ENCODE results near the gene DOK6. TPM values are rescaled to one million over a fixed set of nuclear protein-coding genes. Genes with fewer than 3 reads are reported as not detected.

Gene DOK6
- total and polyA plus RNA-seq, 2 donors (not counting 1 experiment from before 2014, with no cell fraction given), result not detected

DNA sequence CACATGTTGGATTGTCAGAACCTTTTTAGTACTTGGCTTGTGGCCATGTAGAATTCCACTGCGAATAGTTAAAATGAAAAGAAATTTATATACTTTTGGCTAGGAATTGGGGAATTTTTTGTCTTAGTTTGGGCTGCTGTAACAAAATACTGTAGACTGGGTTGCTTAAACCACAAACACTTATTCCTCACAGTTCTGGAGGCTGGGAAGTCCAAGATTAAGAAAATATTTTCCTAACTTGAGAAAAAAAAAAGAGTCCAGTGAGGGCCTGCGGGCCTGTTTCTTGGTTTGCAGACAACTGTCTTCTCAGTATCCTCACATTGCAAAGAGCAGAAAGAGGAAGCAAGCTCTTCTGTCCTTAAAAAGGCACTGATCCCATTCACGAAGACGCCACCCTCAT lies 465.1 kb downstream of the DOK6 start:
- TF ChIP-seq CTCF (IDR thresholded peaks at IDR 0.05) (no peak), EZH2 (IDR thresholded peaks at IDR 0.05; ENCODE audit: borderline replicate concordance, insufficient read depth, low read depth, low read length, poor library complexity, severe bottlenecking) (no peak)
- Mint-ChIP-seq H3K4me1 (no peaks in the 10 kb centered on the region), H3K27me3 (no peaks in the 10 kb centered on the region), H3K9me3 (ENCODE audit: insufficient read depth) (no peaks in the 10 kb centered on the region), H3K27ac (no peak overlapping the region), H3K4me3 (no peak overlapping the region)
- no peak overlapping the region for H3K27ac ChIP-seq (ENCODE audit: low read length in 2 of 2)
- 50% methylated on average over 2 of the region's 4 CpGs for WGBS (ENCODE audit: insufficient coverage)
- no peak overlapping the region for H2AFZ ChIP-seq (ENCODE audit: insufficient read depth, low read depth, low read length, poor library complexity, severe bottlenecking)
- H3K79me2 ChIP-seq (ENCODE audit: control insufficient read depth, insufficient read depth, low read length), result no peaks in the 10 kb centered on the region
- H3K9me3 ChIP-seq (ENCODE audit: control extremely low read depth in 1 of 3, control insufficient read depth in 2 of 3, insufficient read depth in 1 of 3, low read length in 2 of 3), result no peaks in the 10 kb centered on the region
- H3K27me3 ChIP-seq (replicated peaks in 1 of 4; ENCODE audit: control extremely low read depth in 1 of 4, control insufficient read depth in 3 of 4, insufficient read depth in 4 of 4, low read length in 3 of 4), result no peaks in the 10 kb centered on the region
- no peaks in the 10 kb centered on the region for H3K36me3 ChIP-seq (replicated peaks in 1 of 2; ENCODE audit: control extremely low read depth in 1 of 2, control insufficient read depth in 1 of 2, extremely low read depth in 1 of 2, insufficient read depth in 2 of 2, low read length in 1 of 2)
- H3K4me2 ChIP-seq (replicated peaks; ENCODE audit: low read depth, low read length, poor library complexity, severe bottlenecking), result no peak overlapping the region
- POLR2A ChIA-PET, result no interaction called here
- CTCF ChIA-PET, result no interaction called here
- ATAC-seq (ENCODE audit: low read depth) (no peak), DNase-seq (no peak)
- intact Hi-C loops (cut with micrococcal nuclease), result no loop called here
- H3K4me3 ChIP-seq (ENCODE audit: control extremely low read depth in 1 of 5, extremely low read depth in 1 of 5, insufficient read depth in 1 of 5, low read depth in 2 of 5, low read length in 4 of 5), result no peak overlapping the region
- H4K20me1 ChIP-seq (ENCODE audit: control insufficient read depth, insufficient read depth, low read length, poor library complexity, severe bottlenecking), result no peaks in the 10 kb centered on the region
- H3K4me1 ChIP-seq (ENCODE audit: control insufficient read depth in 2 of 2, insufficient read depth in 2 of 2, low read length in 2 of 2), result no peaks in the 10 kb centered on the region
- H3K9ac ChIP-seq (ENCODE audit: low read length), result no peak overlapping the region

DNA sequence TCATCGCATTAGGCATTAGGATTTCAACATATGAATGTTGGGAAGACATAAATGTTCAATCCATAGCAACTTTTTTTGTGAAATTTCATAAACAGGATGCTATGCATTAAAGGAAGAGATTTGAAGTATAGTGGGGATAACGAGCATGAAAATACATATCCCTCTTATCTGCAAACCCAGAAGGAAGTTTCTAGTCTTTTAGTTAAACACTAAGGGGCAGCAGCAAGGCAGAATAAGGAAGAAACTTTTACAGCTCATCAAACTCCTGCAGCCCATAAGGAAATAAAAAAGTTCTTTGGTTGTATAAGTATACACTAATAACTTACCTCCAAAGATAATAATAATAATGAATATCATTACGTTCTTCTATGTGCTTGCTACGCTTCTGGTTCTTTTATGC lies 465.5 kb downstream of the DOK6 start:
- Histone ChIP-seq H3K4me2 (replicated peaks; ENCODE audit: low read depth, low read length, poor library complexity, severe bottlenecking) (no peak overlapping the region), H3K9ac (ENCODE audit: low read length) (no peak overlapping the region), H3K27ac (ENCODE audit: low read length in 2 of 2) (no peak overlapping the region), H3K9me3 (ENCODE audit: control extremely low read depth in 1 of 3, control insufficient read depth in 2 of 3, insufficient read depth in 1 of 3, low read length in 2 of 3) (no peaks in the 10 kb centered on the region), H3K79me2 (ENCODE audit: control insufficient read depth, insufficient read depth, low read length) (no peaks in the 10 kb centered on the region), H3K4me1 (ENCODE audit: control insufficient read depth in 2 of 2, insufficient read depth in 2 of 2, low read length in 2 of 2) (no peaks in the 10 kb centered on the region), H4K20me1 (ENCODE audit: control insufficient read depth, insufficient read depth, low read length, poor library complexity, severe bottlenecking) (no peaks in the 10 kb centered on the region), H3K36me3 (replicated peaks in 1 of 2; ENCODE audit: control extremely low read depth in 1 of 2, control insufficient read depth in 1 of 2, extremely low read depth in 1 of 2, insufficient read depth in 2 of 2, low read length in 1 of 2) (no peaks in the 10 kb centered on the region), H3K27me3 (replicated peaks in 1 of 4; ENCODE audit: control extremely low read depth in 1 of 4, control insufficient read depth in 3 of 4, insufficient read depth in 4 of 4, low read length in 3 of 4) (no peaks in the 10 kb centered on the region), H2AFZ (ENCODE audit: insufficient read depth, low read depth, low read length, poor library complexity, severe bottlenecking) (no peak overlapping the region), H3K4me3 (ENCODE audit: control extremely low read depth in 1 of 5, extremely low read depth in 1 of 5, insufficient read depth in 1 of 5, low read depth in 2 of 5, low read length in 4 of 5) (no peak overlapping the region)
- Mint-ChIP-seq H3K9me3 (ENCODE audit: insufficient read depth) (no peaks in the 10 kb centered on the region), H3K4me1 (no peaks in the 10 kb centered on the region), H3K4me3 (no peak overlapping the region), H3K27me3 (no peaks in the 10 kb centered on the region), H3K27ac (no peak overlapping the region)
- ChIA-PET POLR2A (no interaction called here), CTCF (no interaction called here)
- DNase-seq (no peak), ATAC-seq (ENCODE audit: low read depth) (no peak)
- intact Hi-C loops (cut with micrococcal nuclease), result no loop called here
- no peak for TF ChIP-seq EZH2 (IDR thresholded peaks at IDR 0.05; ENCODE audit: borderline replicate concordance, insufficient read depth, low read depth, low read length, poor library complexity, severe bottlenecking)
- WGBS (ENCODE audit: insufficient coverage), result no CpG with 5 or more reads among the region's 4 CpGs

Data from B cell (primary cell).